H1 (cell line): ENCODE results near the gene ZNF14. TPM values are rescaled to one million over a fixed set of nuclear protein-coding genes. Genes with fewer than 3 reads are reported as not detected.

Experiments
- CTCF ChIA-PET: fragments of 300-600 bp; sonication (Branson Sonifier 250); formaldehyde crosslinking; loops from one replicate; lab custom pipeline; 2021; ENCODE audit not compliant: partially characterized antibody; lab: Charles Lee
- POLR2A ChIA-PET: fragments of 300-600 bp; sonication (Branson Sonifier 250); formaldehyde crosslinking; loops from one replicate; lab custom pipeline; 2021; ENCODE audit warnings: inconsistent platforms; ENCODE audit not compliant: partially characterized antibody; lab: Charles Lee
- DNase-seq, 2 experiments: peaks; one replicate each; pipeline versions ENCODE4 v3.0.0 to v3.0.0-alpha.2; 2010 to 2022; ENCODE audit warnings: low spot score in 2 of 2, low read depth in 1 of 2, mixed read lengths in 1 of 2
- FAIRE-seq: peaks from 2 replicates; lab custom pipeline; 2011; peaks lifted over from hg19 to GRCh38; lab: Jason Lieb, UNC
- H2AFZ ChIP-seq: 2 replicates; pipeline ENCODE4 v1.8.1; 2012; ENCODE audit warnings: low read length, inconsistent platforms
- H2AK5ac ChIP-seq: 2 replicates; pipeline ENCODE4 v1.6.1; 2013; ENCODE audit warnings: low read depth, low read length
- H2BK120ac ChIP-seq: replicated peaks from 2 replicates; pipeline ENCODE3; 2013; ENCODE audit warnings: low read depth, low read length, inconsistent platforms
- H2BK12ac ChIP-seq: 2 replicates; pipeline ENCODE4 v1.6.1; 2013; ENCODE audit warnings: low read depth, low read length
- H2BK15ac ChIP-seq: 2 replicates; pipeline ENCODE4 v1.6.1; 2013; ENCODE audit warnings: low read length
- H2BK20ac ChIP-seq: 2 replicates; pipeline ENCODE4 v1.6.1; 2013; ENCODE audit warnings: low read length
- H2BK5ac ChIP-seq: 2 replicates; pipeline ENCODE4 v1.6.1; 2013; ENCODE audit warnings: low read depth, low read length
- H3K14ac ChIP-seq: 2 replicates; pipeline ENCODE4 v1.6.1; 2013; ENCODE audit warnings: inconsistent platforms; ENCODE audit not compliant: insufficient read length
- H3K18ac ChIP-seq: 2 replicates; pipeline ENCODE4 v1.6.1; 2013; ENCODE audit warnings: low read length; ENCODE audit errors: extremely low read depth
- H3K23ac ChIP-seq: 2 replicates; pipeline ENCODE4 v1.6.1; 2013; ENCODE audit warnings: inconsistent platforms; ENCODE audit not compliant: insufficient read length
- H3K23me2 ChIP-seq: 2 replicates; pipeline ENCODE4 v1.6.1; 2013; ENCODE audit warnings: low read depth, low read length
- H3K27ac ChIP-seq: 2 replicates; pipeline ENCODE4 v1.6.1; 2011; ENCODE audit warnings: low read depth, low read length, inconsistent platforms
- H3K27me3 ChIP-seq, 4 experiments: replicated peaks in 1 of 4; 1 replicate in 1 of 4; 2 replicates in 3 of 4; pipeline versions ENCODE4 v1.6.1 to v1.8.1; 2011 to 2013; ENCODE audit warnings: low read length in 3 of 4, mild to moderate bottlenecking in 3 of 4, inconsistent platforms in 2 of 4, mixed read lengths in 2 of 4, moderate library complexity in 1 of 4; ENCODE audit not compliant: control insufficient read depth in 3 of 4, insufficient read depth in 3 of 4; ENCODE audit errors: extremely low read depth in 1 of 4
- H3K36me3 ChIP-seq, 4 experiments: 2 replicates each; pipeline versions ENCODE4 v1.6.1 to v1.8.1; 2011 to 2013; ENCODE audit warnings: mild to moderate bottlenecking in 4 of 4, low read length in 3 of 4, moderate library complexity in 2 of 4, control low read depth in 1 of 4, inconsistent platforms in 1 of 4; ENCODE audit not compliant: insufficient read depth in 4 of 4, control insufficient read depth in 2 of 4
- H3K4ac ChIP-seq: replicated peaks from 2 replicates; pipeline ENCODE3; 2013; ENCODE audit warnings: low read length, low read depth, mixed read lengths, inconsistent platforms; ENCODE audit not compliant: insufficient read length
- H3K4me1 ChIP-seq, 4 experiments: replicated peaks in 1 of 4; 1 replicate in 1 of 4; 2 replicates in 3 of 4; pipeline versions ENCODE4 v1.6.1 to v1.8.1; 2011 to 2013; ENCODE audit warnings: low read length in 3 of 4, inconsistent platforms in 2 of 4, mixed read lengths in 1 of 4; ENCODE audit not compliant: insufficient read depth in 4 of 4, control insufficient read depth in 3 of 4
- H3K4me2 ChIP-seq, 2 experiments: 2 replicates each; pipeline versions ENCODE4 v1.6.1 to v1.8.1; 2011 to 2013; ENCODE audit warnings: low read depth in 2 of 2, low read length in 2 of 2, control low read depth in 1 of 2, inconsistent platforms in 1 of 2, mild to moderate bottlenecking in 1 of 2; ENCODE audit not compliant: insufficient read depth in 1 of 2
- H3K4me3 ChIP-seq, 4 experiments: fragments of 200-600, 300-600 bp in 1 of 4; sonication (generic), shearing (Covaris generic), sonication (Bioruptor Twin) in 1 of 4; 2 replicates each; pipeline versions ENCODE4 v1.5.1 to v1.8.1; 2011 to 2016; ENCODE audit warnings: low read length in 4 of 4, low read depth in 3 of 4, control low read depth in 2 of 4, inconsistent platforms in 2 of 4, mild to moderate bottlenecking in 2 of 4, mixed read lengths in 1 of 4, moderate library complexity in 1 of 4; ENCODE audit not compliant: insufficient read depth in 2 of 4; ENCODE audit errors: extremely low read depth in 1 of 4
- H3K56ac ChIP-seq: replicated peaks from 2 replicates; pipeline ENCODE3; 2013; ENCODE audit warnings: low read depth, mild to moderate bottlenecking, mixed read lengths, low read length, inconsistent platforms; ENCODE audit not compliant: insufficient read length
- H3K79me1 ChIP-seq: 2 replicates; pipeline ENCODE4 v1.6.1; 2013; ENCODE audit warnings: low read depth, low read length, control low read depth
- H3K79me2 ChIP-seq, 2 experiments: 2 replicates each; pipeline versions ENCODE4 v1.6.1 to v1.8.1; 2012 to 2013; ENCODE audit warnings: low read length in 2 of 2, mild to moderate bottlenecking in 2 of 2, inconsistent platforms in 1 of 2; ENCODE audit not compliant: insufficient read depth in 2 of 2, control insufficient read depth in 1 of 2
- H3K9ac ChIP-seq, 4 experiments: replicated peaks in 1 of 4; 1 replicate in 1 of 4; 2 replicates in 3 of 4; pipeline versions ENCODE4 v1.6.1 to v1.8.1; 2011 to 2013; ENCODE audit warnings: low read depth in 3 of 4, low read length in 3 of 4, control low read depth in 2 of 4, mild to moderate bottlenecking in 2 of 4, moderate library complexity in 2 of 4, inconsistent platforms in 1 of 4; ENCODE audit errors: extremely low read depth in 1 of 4
- H3K9me3 ChIP-seq, 2 experiments: 2 replicates each; pipeline versions ENCODE4 v1.6.1 to v1.8.1; 2012 to 2013; ENCODE audit warnings: mild to moderate bottlenecking in 2 of 2, moderate library complexity in 2 of 2, control low read depth in 1 of 2, inconsistent platforms in 1 of 2, low read depth in 1 of 2, low read length in 1 of 2, mixed read lengths in 1 of 2; ENCODE audit not compliant: insufficient read depth in 2 of 2
- H4K20me1 ChIP-seq, 2 experiments: replicated peaks in 1 of 2; 2 replicates each; pipeline versions ENCODE3 to v1.8.1; 2011 to 2013; ENCODE audit warnings: inconsistent platforms in 2 of 2, low read length in 2 of 2, mild to moderate bottlenecking in 1 of 2; ENCODE audit not compliant: insufficient read depth in 2 of 2, control insufficient read depth in 1 of 2
- H4K5ac ChIP-seq: 2 replicates; pipeline ENCODE4 v1.6.1; 2013; ENCODE audit warnings: low read length, low read depth, mixed read lengths, inconsistent platforms; ENCODE audit not compliant: insufficient read length
- H4K8ac ChIP-seq: 2 replicates; pipeline ENCODE4 v1.8.0; 2013; ENCODE audit warnings: mild to moderate bottlenecking, moderate library complexity, low read length, inconsistent platforms; ENCODE audit not compliant: insufficient read depth; ENCODE audit errors: extremely low read depth
- H4K91ac ChIP-seq: replicated peaks from 2 replicates; pipeline ENCODE3; 2013; ENCODE audit warnings: low read length, mixed read lengths, inconsistent platforms; ENCODE audit not compliant: insufficient read length
- BACH1 ChIP-seq: IDR thresholded peaks from 2 replicates; pipeline ENCODE4 v1.6.1; 2012; ENCODE audit warnings: low read length, improper control_type of control experiment
- HDAC2 ChIP-seq, 2 experiments: fragments of 300-600 bp in 1 of 2; sonication (generic) in 1 of 2; IDR thresholded peaks; 2 replicates each; pipeline ENCODE4 v1.6.1; 2011 to 2012; ENCODE audit warnings: low read depth in 2 of 2, low read length in 2 of 2, mild to moderate bottlenecking in 2 of 2, moderate library complexity in 2 of 2, borderline replicate concordance in 1 of 2, inconsistent platforms in 1 of 2
- HDAC6 ChIP-seq: IDR thresholded peaks from one replicate; pipeline ENCODE4 v1.7.1; 2012; ENCODE audit warnings: low read depth, mild to moderate bottlenecking, inconsistent platforms, low read length, moderate library complexity
- KDM4A ChIP-seq: IDR thresholded peaks from one replicate; pipeline ENCODE4 v1.7.1; 2012; ENCODE audit warnings: low read depth, mild to moderate bottlenecking, moderate library complexity, low read length, inconsistent platforms; ENCODE audit not compliant: severe bottlenecking
- WGBS, 2 experiments: shearing (Covaris generic) in 1 of 2; methylation state at CpG; one replicate each; pipeline versions ENCODE4 v1.1.6 to v1.1.7; 2013 to 2015; ENCODE audit warnings: low lambda C conversion rate in 2 of 2, mixed read lengths in 2 of 2, inconsistent platforms in 1 of 2, low coverage in 1 of 2, missing lambda C conversion rate in 1 of 2; ENCODE audit not compliant: insufficient replicate concordance in 2 of 2, insufficient coverage in 1 of 2, insufficient read length in 1 of 2; ENCODE audit errors: extremely low coverage in 1 of 2, missing lambda C conversion rate in 1 of 2; 5-methylcytosine and 5-hydroxymethylcytosine counted together
- polyA plus RNA-seq, 7 experiments: library from polyadenylated mRNA; depleted of rRNA in 3 of 7; stranded (reverse) in 5 of 7; unstranded in 2 of 7; fragments of >200 nt in 5 of 7; fragments of 200-250 nt in 2 of 7; gene quantifications; 1 replicate in 5 of 7; 2 replicates in 1 of 7; 4 replicates in 1 of 7; pipeline versions ENCODE4 v1.2.1 to v1.2.3, GENCODE V29; 2011 to 2013; ENCODE audit warnings: missing spikeins in 2 of 7, mixed read lengths in 2 of 7
- total RNA-seq: library from RNA; stranded (reverse); fragmentation: NEBNext Ultra II Directional; extraction: Animal tissue kit (Norgen Biotek cat#: 25700); gene quantifications from 2 replicates; pipeline ENCODE4 v1.2.1, GENCODE V29; 2021

ZNF14 gene
- total and polyA plus RNA-seq, 2 of the 8 experiments (the other 6 are each of a cell fraction or from before 2014, with no cell fraction given) = 1.00 to 7.4 TPM

DNA sequence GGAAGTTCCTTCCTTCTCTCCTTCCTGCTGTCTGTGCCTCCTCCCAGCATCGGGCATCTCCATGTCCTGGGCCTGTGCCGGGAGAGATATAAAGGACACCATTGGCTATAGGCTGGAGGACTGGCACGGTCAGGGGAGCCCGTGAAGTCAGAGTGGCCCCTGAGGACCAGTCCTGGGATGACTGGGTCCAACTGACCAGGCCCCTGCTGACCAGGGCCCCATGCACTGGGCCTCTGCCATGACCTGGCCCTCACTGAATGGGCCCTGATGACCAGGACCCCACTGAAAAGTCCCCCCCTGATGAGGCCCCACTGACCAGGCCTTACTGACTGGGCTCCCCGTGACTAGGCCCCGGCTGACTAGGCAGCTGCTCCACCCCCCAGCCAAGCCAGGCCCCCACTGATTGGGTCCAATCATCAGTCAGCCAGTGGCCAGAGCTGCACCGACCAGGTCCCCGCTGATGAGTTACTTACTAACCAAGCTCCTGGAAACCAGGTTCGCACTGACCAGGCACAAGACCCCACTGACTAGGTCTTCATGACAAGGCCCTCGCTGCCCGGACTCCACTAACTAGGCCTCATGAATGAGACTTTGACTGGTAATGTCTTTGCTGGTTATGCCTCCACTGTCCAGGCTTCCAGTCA, 20.0 kb upstream of the ZNF14 start:
- peaks cover 3 to 18% of the 10 kb centered on the region in 2 experiments; a peak in 1 of 4 replicates for H3K9me3 ChIP-seq
- 93% methylated on average over 11 of the region's 11 CpGs; no CpG with 5 or more reads in 1 of the 2 experiments for WGBS, 2 experiments
- no peak overlapping the region for H2BK20ac ChIP-seq
- H4K5ac ChIP-seq = no peak overlapping the region
- H2AFZ ChIP-seq = no peak overlapping the region
- H2BK5ac ChIP-seq = no peak overlapping the region
- H3K18ac ChIP-seq = no peak overlapping the region
- no peak overlapping the region for H3K4ac ChIP-seq
- no peaks in the 10 kb centered on the region for H3K36me3 ChIP-seq
- H3K4me3 ChIP-seq = no peak overlapping the region
- CTCF ChIA-PET = interaction anchor here (0.5 kb wide), 1 partner anchor 10 kb away, joined by 3 read pairs; no protein-coding TSS in a partner anchor
- H3K23me2 ChIP-seq = no peaks in the 10 kb centered on the region
- H3K27ac ChIP-seq = no peak overlapping the region
- H3K79me1 ChIP-seq = no peaks in the 10 kb centered on the region
- FAIRE-seq (no peak), DNase-seq (no peak)
- POLR2A ChIA-PET = no interaction called here
- H3K79me2 ChIP-seq = no peaks in the 10 kb centered on the region
- H2BK12ac ChIP-seq = no peak overlapping the region
- H2BK15ac ChIP-seq = no peak overlapping the region
- no peaks in the 10 kb centered on the region; a peak in 1 of 7 replicates for H3K27me3 ChIP-seq
- H4K8ac ChIP-seq = no peak overlapping the region
- H4K20me1 ChIP-seq = no peaks in the 10 kb centered on the region
- H3K4me1 ChIP-seq = no peaks in the 10 kb centered on the region
- H2BK120ac ChIP-seq = no peak overlapping the region
- no peak overlapping the region for H3K9ac ChIP-seq
- no peak overlapping the region; the same call in 1 of the 2 replicates for H2AK5ac ChIP-seq
- no peak overlapping the region for H3K4me2 ChIP-seq
- no peak overlapping the region for H3K23ac ChIP-seq
- TF ChIP-seq HDAC6 = no peak
- TF ChIP-seq BACH1 = no peak
- TF ChIP-seq KDM4A = no peak
- no peak for TF ChIP-seq HDAC2 (IDR thresholded peaks at IDR 0.05; ENCODE audit: borderline replicate concordance in 1 of 2, low read depth in 2 of 2, low read length in 2 of 2)
- no peak overlapping the region for H3K14ac ChIP-seq
- H3K56ac ChIP-seq = no peak overlapping the region
- no peak overlapping the region for H4K91ac ChIP-seq
